Trophoblast cell (in vitro differentiated cells and primary cell): ENCODE measurements around the gene CEMIP.

Experiments
- DNase-seq, 2 donors: peaks; one replicate each; pipeline ENCODE4 v3.0.0-alpha.2; 2016
- H2AFZ ChIP-seq: 2 replicates; pipeline ENCODE4 v1.6.1; 2013; ENCODE audit warnings: low read length, moderate library complexity, mild to moderate bottlenecking; ENCODE audit not compliant: insufficient read depth, poor library complexity
- H2AK5ac ChIP-seq: 2 replicates; pipeline ENCODE4 v1.6.1; 2013; ENCODE audit warnings: mild to moderate bottlenecking, low read length
- H2BK120ac ChIP-seq: 2 replicates; pipeline ENCODE4 v1.6.1; 2013; ENCODE audit warnings: low read length, mild to moderate bottlenecking, moderate library complexity; ENCODE audit not compliant: insufficient read depth, poor library complexity
- H2BK12ac ChIP-seq: 2 replicates; pipeline ENCODE4 v1.6.1; 2013; ENCODE audit warnings: mild to moderate bottlenecking, low read length, moderate library complexity
- H2BK5ac ChIP-seq: 2 replicates; pipeline ENCODE4 v1.6.1; 2013; ENCODE audit warnings: low read length, low read depth, moderate library complexity, mild to moderate bottlenecking; ENCODE audit not compliant: poor library complexity
- H3K14ac ChIP-seq: 2 replicates; pipeline ENCODE4 v1.6.1; 2013; ENCODE audit warnings: mild to moderate bottlenecking, low read length
- H3K18ac ChIP-seq: 2 replicates; pipeline ENCODE4 v1.6.1; 2013; ENCODE audit warnings: mild to moderate bottlenecking, low read length
- H3K23ac ChIP-seq: 2 replicates; pipeline ENCODE4 v1.6.1; 2013; ENCODE audit warnings: low read length
- H3K27ac ChIP-seq: 2 replicates; pipeline ENCODE4 v1.5.1; 2013; ENCODE audit warnings: low read depth, mild to moderate bottlenecking, inconsistent platforms, low read length, moderate library complexity
- H3K27me3 ChIP-seq: 2 replicates; pipeline ENCODE4 v1.6.1; 2013; ENCODE audit warnings: inconsistent platforms, mild to moderate bottlenecking, low read length, moderate library complexity; ENCODE audit not compliant: insufficient read depth
- H3K36me3 ChIP-seq, 2 experiments: 1 replicate in 1 of 2; 2 replicates in 1 of 2; pipeline ENCODE4 v1.6.1; 2013; ENCODE audit warnings: low read length in 2 of 2, mild to moderate bottlenecking in 2 of 2, moderate library complexity in 1 of 2; ENCODE audit not compliant: insufficient read depth in 2 of 2, control insufficient read depth in 1 of 2
- H3K4ac ChIP-seq: 2 replicates; pipeline ENCODE4 v1.6.1; 2013; ENCODE audit warnings: low read depth, mild to moderate bottlenecking, low read length, moderate library complexity
- H3K4me1 ChIP-seq, 2 experiments: 1 replicate in 1 of 2; 2 replicates in 1 of 2; pipeline ENCODE4 v1.6.1; 2013; ENCODE audit warnings: low read length in 2 of 2, mild to moderate bottlenecking in 2 of 2, moderate library complexity in 1 of 2; ENCODE audit not compliant: insufficient read depth in 2 of 2, control insufficient read depth in 1 of 2
- H3K4me2 ChIP-seq: 2 replicates; pipeline ENCODE4 v1.6.1; 2013; ENCODE audit warnings: inconsistent platforms, mild to moderate bottlenecking, low read length, moderate library complexity
- H3K4me3 ChIP-seq: 2 replicates; pipeline ENCODE4 v1.5.1; 2013; ENCODE audit warnings: mild to moderate bottlenecking, low read depth, low read length, inconsistent platforms
- H3K79me1 ChIP-seq: one replicate; pipeline ENCODE4 v1.6.1; 2013; ENCODE audit warnings: low read length
- H3K79me2 ChIP-seq: 2 replicates; pipeline ENCODE4 v1.6.1; 2013; ENCODE audit warnings: low read length, mild to moderate bottlenecking; ENCODE audit not compliant: control insufficient read depth, insufficient read depth, poor library complexity
- H3K9ac ChIP-seq: 2 replicates; pipeline ENCODE4 v1.6.1; 2013; ENCODE audit warnings: mild to moderate bottlenecking, low read length
- H3K9me3 ChIP-seq: 2 replicates; pipeline ENCODE4 v1.6.1; 2013; ENCODE audit warnings: low read depth, mild to moderate bottlenecking, control low read depth, inconsistent platforms, low read length; ENCODE audit not compliant: insufficient read depth
- H4K12ac ChIP-seq: 2 replicates; pipeline ENCODE4 v1.6.1; 2013; ENCODE audit warnings: low read depth, mild to moderate bottlenecking, low read length, moderate library complexity
- H4K8ac ChIP-seq: 2 replicates; pipeline ENCODE4 v1.6.1; 2013; ENCODE audit warnings: low read depth, mild to moderate bottlenecking, low read length, moderate library complexity
- H4K91ac ChIP-seq: one replicate; pipeline ENCODE4 v1.6.1; 2013; ENCODE audit warnings: low read depth, mild to moderate bottlenecking, low read length, moderate library complexity
- WGBS: extraction: QIAGEN DNeasy Blood & Tissue Kit; methylation state at CpG from one replicate; pipeline ENCODE4 v1.1.7; 2013; ENCODE audit warnings: missing lambda C conversion rate; ENCODE audit not compliant: insufficient read length, insufficient coverage; ENCODE audit errors: extremely low coverage; 5-methylcytosine and 5-hydroxymethylcytosine counted together

Gene CEMIP

DNA sequence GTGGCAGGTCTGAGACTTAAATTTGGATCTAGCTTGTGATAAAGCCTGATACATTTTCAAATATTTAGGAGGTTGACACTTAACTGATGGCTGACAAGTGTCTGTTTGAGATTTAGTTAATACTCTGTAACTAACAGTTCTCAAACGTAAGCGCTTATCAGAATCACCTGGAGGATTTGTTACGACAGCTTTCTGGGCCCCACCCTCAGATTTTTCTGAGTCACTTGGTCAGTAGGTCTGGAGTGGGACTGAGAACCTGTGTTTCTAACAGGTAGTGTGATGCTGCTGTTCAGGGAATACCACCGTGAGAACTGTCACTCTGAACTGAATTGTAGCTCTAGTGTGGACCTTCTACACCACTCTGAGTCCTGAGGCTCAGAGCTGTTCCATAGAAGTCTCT lies 85.5 kb downstream of the CEMIP start:
- Histone ChIP-seq H4K8ac (no peak overlapping the region), H2AFZ (no peak overlapping the region), H3K9me3 (no peaks in the 10 kb centered on the region), H3K79me2 (no peaks in the 10 kb centered on the region), H3K4me3 (no peak overlapping the region), H3K14ac (no peak overlapping the region), H3K9ac (no peak overlapping the region), H3K4me2 (no peak overlapping the region), H3K79me1 (no peaks in the 10 kb centered on the region), H4K12ac (no peak overlapping the region), H2BK5ac (no peak overlapping the region), H3K36me3 (no peaks in the 10 kb centered on the region), H4K91ac (no peak overlapping the region), H2BK12ac (no peak overlapping the region), H3K4me1 (no peaks in the 10 kb centered on the region), H3K23ac (no peak overlapping the region), H3K27me3 (no peaks in the 10 kb centered on the region), H3K27ac (no peak overlapping the region), H2AK5ac (no peak overlapping the region), H3K4ac (no peak overlapping the region), H2BK120ac (no peak overlapping the region), H3K18ac (no peak overlapping the region)
- DNase-seq: peak; percentile 74 to 86
- no CpG with 5 or more reads among the region's 4 CpGs for WGBS

DNA sequence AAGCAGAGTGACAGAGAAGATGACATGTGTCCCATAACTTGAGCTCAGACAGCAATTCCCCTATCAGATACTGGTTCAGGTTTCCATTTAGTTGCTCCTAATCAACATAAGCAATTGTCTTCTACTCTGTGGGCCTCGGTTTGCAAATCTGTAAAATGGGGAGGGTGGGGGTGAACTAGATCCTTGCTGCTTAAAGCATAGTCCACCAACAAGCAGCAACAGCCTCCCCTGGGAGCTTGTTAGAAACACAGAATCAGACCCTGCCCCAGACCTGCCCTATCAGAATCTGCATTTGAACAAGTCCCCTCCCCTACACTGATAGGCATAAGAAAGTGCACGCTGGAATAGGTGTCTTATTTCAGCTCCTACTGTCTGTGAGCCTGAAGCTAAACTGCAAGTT lies 87.8 kb downstream of the CEMIP start:
- no peak overlapping the region for H4K91ac ChIP-seq
- H3K79me1 ChIP-seq: no peaks in the 10 kb centered on the region
- no peak overlapping the region for H3K18ac ChIP-seq
- no peak overlapping the region for H2BK12ac ChIP-seq
- no CpG with 5 or more reads among the region's 2 CpGs for WGBS
- H3K4me3 ChIP-seq: no peak overlapping the region
- H2BK120ac ChIP-seq: no peak overlapping the region
- no peaks in the 10 kb centered on the region for H3K27me3 ChIP-seq
- no peaks in the 10 kb centered on the region for H3K4me1 ChIP-seq
- H3K14ac ChIP-seq: no peak overlapping the region
- peaks cover 0 to 2% of the 10 kb centered on the region in 2 experiments for H3K36me3 ChIP-seq
- H2BK5ac ChIP-seq: no peak overlapping the region
- no peak overlapping the region for H4K12ac ChIP-seq
- no peak overlapping the region for H3K23ac ChIP-seq
- no peaks in the 10 kb centered on the region for H3K9me3 ChIP-seq
- no peak for DNase-seq
- no peak overlapping the region for H3K27ac ChIP-seq
- H2AK5ac ChIP-seq: no peak overlapping the region
- H3K4me2 ChIP-seq: no peak overlapping the region
- H3K9ac ChIP-seq: no peak overlapping the region
- H3K79me2 ChIP-seq: no peaks in the 10 kb centered on the region
- H4K8ac ChIP-seq: no peak overlapping the region
- H2AFZ ChIP-seq: no peak overlapping the region
- H3K4ac ChIP-seq: no peak overlapping the region

DNA sequence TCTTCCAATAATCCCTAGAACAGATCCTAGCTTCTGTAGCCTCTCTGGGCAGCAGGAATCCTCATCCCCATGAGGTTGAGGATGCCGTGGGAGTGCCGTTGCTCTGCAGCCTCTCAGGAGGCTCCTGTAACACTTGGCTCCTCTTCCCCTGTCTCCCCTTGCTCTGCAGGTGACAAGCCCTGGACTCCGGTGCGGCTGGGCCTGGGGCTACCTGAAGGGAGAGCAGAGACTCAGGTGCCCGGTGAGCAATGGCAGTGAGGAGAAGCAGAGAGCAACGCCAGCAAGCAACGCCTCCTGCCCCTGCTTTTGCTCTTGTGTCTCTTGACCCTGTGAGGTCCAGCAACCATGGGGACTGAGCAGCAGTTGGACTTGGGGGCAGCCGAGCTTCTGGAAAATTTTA lies 91.2 kb downstream of the CEMIP start:
- Histone ChIP-seq H4K12ac (no peak overlapping the region), H4K91ac (no peak overlapping the region), H3K18ac (no peak overlapping the region), H3K9ac (no peak overlapping the region), H3K4me1 (no peaks in the 10 kb centered on the region), H3K4me2 (no peak overlapping the region), H3K27ac (no peak overlapping the region), H3K27me3 (no peaks in the 10 kb centered on the region), H3K23ac (no peak overlapping the region), H2BK5ac (no peak overlapping the region), H3K9me3 (peaks cover 4% of the 10 kb centered on the region), H4K8ac (no peak overlapping the region), H3K36me3 (peaks cover 3 to 4% of the 10 kb centered on the region in 2 experiments), H3K79me2 (no peaks in the 10 kb centered on the region), H2AFZ (no peak overlapping the region), H2BK12ac (no peak overlapping the region), H2AK5ac (no peak overlapping the region), H2BK120ac (no peak overlapping the region), H3K79me1 (no peaks in the 10 kb centered on the region), H3K4ac (no peak overlapping the region), H3K14ac (no peak overlapping the region), H3K4me3 (no peak overlapping the region)
- no peak for DNase-seq
- no CpG with 5 or more reads among the region's 8 CpGs for WGBS

DNA sequence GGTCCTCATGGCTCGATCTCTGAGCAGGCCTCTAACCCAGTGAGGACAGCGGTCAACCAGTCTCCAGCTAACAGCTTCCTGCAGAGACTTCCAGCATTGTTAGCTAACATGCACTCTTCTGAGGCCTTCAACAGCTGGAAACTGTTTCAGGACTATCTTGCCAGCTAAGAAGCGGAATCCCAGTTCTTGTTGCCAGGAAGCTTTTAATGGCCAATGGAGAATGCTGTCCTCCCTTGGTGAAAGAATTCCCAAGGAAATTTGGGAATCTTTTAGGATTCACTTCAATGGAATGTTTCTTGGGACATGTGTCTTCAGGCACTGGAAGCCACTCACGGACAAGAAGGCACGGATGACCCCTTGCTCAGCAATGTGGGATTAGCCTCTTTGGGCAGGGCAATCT lies 91.7 kb downstream of the CEMIP start:
- H3K18ac ChIP-seq: no peak overlapping the region
- H3K4me3 ChIP-seq: no peak overlapping the region
- no peak overlapping the region for H3K4me2 ChIP-seq
- no peak overlapping the region for H3K27ac ChIP-seq
- no peak overlapping the region for H2BK12ac ChIP-seq
- peak in 1 of 2 donors; percentile 55 for DNase-seq
- H3K4me1 ChIP-seq: peaks cover 2% of the 10 kb centered on the region in 2 experiments
- no peak overlapping the region for H2AFZ ChIP-seq
- H4K8ac ChIP-seq: no peak overlapping the region
- H3K27me3 ChIP-seq: no peaks in the 10 kb centered on the region
- no peak overlapping the region for H2BK120ac ChIP-seq
- H3K9ac ChIP-seq: no peak overlapping the region
- H2BK5ac ChIP-seq: no peak overlapping the region
- no peaks in the 10 kb centered on the region for H3K79me2 ChIP-seq
- H3K4ac ChIP-seq: no peak overlapping the region
- WGBS: no CpG with 5 or more reads among the region's 5 CpGs
- H3K79me1 ChIP-seq: no peaks in the 10 kb centered on the region
- peaks cover 4% of the 10 kb centered on the region for H3K9me3 ChIP-seq
- H2AK5ac ChIP-seq: no peak overlapping the region
- no peak overlapping the region for H4K12ac ChIP-seq
- H3K14ac ChIP-seq: no peak overlapping the region
- no peak overlapping the region for H3K23ac ChIP-seq
- no peak overlapping the region for H4K91ac ChIP-seq
- peaks cover 3 to 4% of the 10 kb centered on the region in 2 experiments for H3K36me3 ChIP-seq
